ENCODE results near the gene ZNF786.

ZNF786 gene

DNA sequence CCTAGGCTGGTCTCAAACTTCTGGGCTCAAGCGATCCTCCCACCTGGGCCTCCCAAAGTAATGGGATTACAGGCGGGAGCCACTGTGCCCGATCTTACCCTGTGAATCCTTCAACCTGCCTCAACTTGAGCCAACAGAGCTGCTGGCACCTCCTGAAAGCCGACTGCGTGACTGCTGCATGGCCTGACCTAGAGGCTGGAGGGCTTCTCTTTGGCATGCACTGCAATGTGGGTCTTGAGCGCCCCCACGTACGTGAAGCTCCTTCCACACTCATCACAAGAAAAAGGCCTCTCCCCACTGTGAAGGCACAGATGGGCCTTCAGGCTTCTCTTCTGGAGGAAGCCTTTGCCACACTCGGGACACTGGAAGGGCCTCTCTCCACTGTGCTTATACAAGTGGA, 12.9 kb upstream of the ZNF786 start:
- Histone ChIP-seq H3K79me1 (ENCODE audit: low read depth, low read length) (no peaks in the 10 kb centered on the region), H4K91ac (ENCODE audit: low read depth, low read length, poor library complexity) (no peak overlapping the region), H2AK5ac (ENCODE audit: low read depth, low read length) (no peak overlapping the region), H3K9ac (ENCODE audit: low read depth, low read length, poor library complexity) (no peak overlapping the region), H3K23ac (ENCODE audit: low read depth, low read length, poor library complexity) (no peak overlapping the region), H2BK5ac (ENCODE audit: low read length) (no peak overlapping the region), H3K4me1 (ENCODE audit: control insufficient read depth in 2 of 2, insufficient read depth in 1 of 2, low read depth in 1 of 2, low read length in 2 of 2) (no peaks in the 10 kb centered on the region), H2AFZ (ENCODE audit: low read length) (no peak overlapping the region), H3K27ac (replicated peaks; ENCODE audit: low read length) (no peak overlapping the region), H2BK15ac (ENCODE audit: low read length) (no peak overlapping the region), H3K4me2 (ENCODE audit: insufficient read depth, low read length, poor library complexity, severe bottlenecking) (no peak overlapping the region), H3K14ac (ENCODE audit: low read length) (no peak overlapping the region), H3K27me3 (ENCODE audit: control insufficient read depth in 3 of 3, insufficient read depth in 3 of 3, low read depth in 1 of 3, low read length in 3 of 3) (no peaks in the 10 kb centered on the region), H2BK12ac (ENCODE audit: low read length) (no peak overlapping the region), H3K4me3 (ENCODE audit: low read length in 2 of 2) (no peak overlapping the region), H4K8ac (ENCODE audit: low read depth, low read length) (no peak overlapping the region), H3K36me3 (replicated peaks in 1 of 2; ENCODE audit: control insufficient read depth in 2 of 2, insufficient read depth in 2 of 2, low read length in 2 of 2) (peaks cover 5 to 17% of the 10 kb centered on the region in 2 donors), H3K9me3 (replicated peaks in 1 of 2; ENCODE audit: control insufficient read depth in 2 of 2, insufficient read depth in 1 of 2, low read depth in 1 of 2, low read length in 2 of 2) (no peaks in the 10 kb centered on the region), H2BK120ac (ENCODE audit: low read depth, low read length) (no peak overlapping the region), H3K4ac (ENCODE audit: low read length) (no peak overlapping the region), H3K18ac (ENCODE audit: low read length) (no peak overlapping the region)
- WGBS, 2 donors (ENCODE audit: extremely low coverage in 2 of 2, insufficient read length in 2 of 2, insufficient replicate concordance in 1 of 2), result no CpG with 5 or more reads among the region's 9 CpGs
- DNase-seq (ENCODE audit: low spot score), result no peak

DNA sequence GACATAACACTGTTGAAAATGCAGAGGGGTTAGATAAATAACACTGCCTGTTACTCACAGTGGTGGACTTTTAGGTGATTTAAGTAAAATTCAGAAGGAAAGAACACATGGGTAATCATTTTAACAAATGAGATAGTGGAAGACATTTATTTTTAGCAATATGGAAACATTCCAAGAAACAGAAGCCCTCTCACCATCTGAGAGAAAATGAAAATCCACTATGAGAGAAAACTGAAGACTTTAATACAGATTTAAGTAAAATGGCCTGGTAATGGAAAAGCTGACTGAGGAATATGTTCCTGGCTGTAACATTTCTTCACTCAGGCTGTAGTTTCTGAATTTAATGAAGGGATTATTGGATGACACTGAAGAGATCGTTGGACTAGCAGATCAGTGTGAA, 12.1 kb upstream of the ZNF786 start:
- no peak overlapping the region for H3K18ac ChIP-seq (ENCODE audit: low read length)
- no peak overlapping the region for H4K8ac ChIP-seq (ENCODE audit: low read depth, low read length)
- no CpG with 5 or more reads among the region's 1 CpG for WGBS, 2 donors (ENCODE audit: extremely low coverage in 2 of 2, insufficient read length in 2 of 2, insufficient replicate concordance in 1 of 2)
- no peak for DNase-seq (ENCODE audit: low spot score)
- no peaks in the 10 kb centered on the region for H3K9me3 ChIP-seq (replicated peaks in 1 of 2; ENCODE audit: control insufficient read depth in 2 of 2, insufficient read depth in 1 of 2, low read depth in 1 of 2, low read length in 2 of 2)
- peaks cover 5 to 17% of the 10 kb centered on the region in 2 donors for H3K36me3 ChIP-seq (replicated peaks in 1 of 2; ENCODE audit: control insufficient read depth in 2 of 2, insufficient read depth in 2 of 2, low read length in 2 of 2)
- no peak overlapping the region for H3K23ac ChIP-seq (ENCODE audit: low read depth, low read length, poor library complexity)
- H3K4me1 ChIP-seq (ENCODE audit: control insufficient read depth in 2 of 2, insufficient read depth in 1 of 2, low read depth in 1 of 2, low read length in 2 of 2), result no peaks in the 10 kb centered on the region
- H3K79me1 ChIP-seq (ENCODE audit: low read depth, low read length), result no peaks in the 10 kb centered on the region
- H3K4me3 ChIP-seq (ENCODE audit: low read length in 2 of 2), result no peak overlapping the region
- no peak overlapping the region for H2BK120ac ChIP-seq (ENCODE audit: low read depth, low read length)
- no peak overlapping the region for H3K14ac ChIP-seq (ENCODE audit: low read length)
- no peak overlapping the region for H2BK12ac ChIP-seq (ENCODE audit: low read length)
- H4K91ac ChIP-seq (ENCODE audit: low read depth, low read length, poor library complexity), result no peak overlapping the region
- no peak overlapping the region for H2AFZ ChIP-seq (ENCODE audit: low read length)
- no peak overlapping the region for H3K4ac ChIP-seq (ENCODE audit: low read length)
- no peak overlapping the region for H2AK5ac ChIP-seq (ENCODE audit: low read depth, low read length)
- H3K27me3 ChIP-seq (ENCODE audit: control insufficient read depth in 3 of 3, insufficient read depth in 3 of 3, low read depth in 1 of 3, low read length in 3 of 3), result no peaks in the 10 kb centered on the region
- H2BK15ac ChIP-seq (ENCODE audit: low read length), result no peak overlapping the region
- no peak overlapping the region for H3K4me2 ChIP-seq (ENCODE audit: insufficient read depth, low read length, poor library complexity, severe bottlenecking)
- H2BK5ac ChIP-seq (ENCODE audit: low read length), result no peak overlapping the region
- no peak overlapping the region for H3K9ac ChIP-seq (ENCODE audit: low read depth, low read length, poor library complexity)
- no peak overlapping the region for H3K27ac ChIP-seq (replicated peaks; ENCODE audit: low read length)

DNA sequence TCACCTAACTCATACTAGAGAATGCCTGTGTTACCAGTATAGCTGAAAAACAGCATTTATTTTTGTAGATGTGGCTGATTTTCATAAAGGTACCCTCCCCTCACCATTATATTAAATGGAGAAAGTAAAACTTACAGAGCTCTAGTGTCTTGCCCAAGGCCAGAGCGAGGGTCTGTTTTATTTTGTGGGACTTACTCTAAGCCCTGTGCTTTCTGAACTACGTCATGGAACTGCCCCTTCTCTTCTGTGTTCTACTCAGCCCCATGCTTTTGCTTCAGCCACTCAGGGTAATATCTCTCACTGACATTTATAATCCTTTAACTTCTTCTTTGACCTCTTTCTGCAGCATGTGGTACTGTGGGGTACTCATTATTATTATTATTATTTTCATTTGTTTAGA, 10.3 kb upstream of the ZNF786 start:
- no peak overlapping the region for H3K4me3 ChIP-seq (ENCODE audit: low read length in 2 of 2)
- H2BK15ac ChIP-seq (ENCODE audit: low read length), result no peak overlapping the region
- no peak overlapping the region for H3K9ac ChIP-seq (ENCODE audit: low read depth, low read length, poor library complexity)
- no peak overlapping the region for H2AK5ac ChIP-seq (ENCODE audit: low read depth, low read length)
- no peak overlapping the region for H3K23ac ChIP-seq (ENCODE audit: low read depth, low read length, poor library complexity)
- H3K9me3 ChIP-seq (replicated peaks in 1 of 2; ENCODE audit: control insufficient read depth in 2 of 2, insufficient read depth in 1 of 2, low read depth in 1 of 2, low read length in 2 of 2), result no peaks in the 10 kb centered on the region
- no peak overlapping the region for H3K18ac ChIP-seq (ENCODE audit: low read length)
- H3K4me1 ChIP-seq (ENCODE audit: control insufficient read depth in 2 of 2, insufficient read depth in 1 of 2, low read depth in 1 of 2, low read length in 2 of 2), result no peaks in the 10 kb centered on the region
- no peak overlapping the region for H4K8ac ChIP-seq (ENCODE audit: low read depth, low read length)
- H3K4ac ChIP-seq (ENCODE audit: low read length), result no peak overlapping the region
- no peak overlapping the region for H2BK5ac ChIP-seq (ENCODE audit: low read length)
- no peak for DNase-seq (ENCODE audit: low spot score)
- no peak overlapping the region for H3K14ac ChIP-seq (ENCODE audit: low read length)
- H2BK120ac ChIP-seq (ENCODE audit: low read depth, low read length), result no peak overlapping the region
- no peak overlapping the region for H3K4me2 ChIP-seq (ENCODE audit: insufficient read depth, low read length, poor library complexity, severe bottlenecking)
- peaks cover 5 to 17% of the 10 kb centered on the region in 2 donors for H3K36me3 ChIP-seq (replicated peaks in 1 of 2; ENCODE audit: control insufficient read depth in 2 of 2, insufficient read depth in 2 of 2, low read length in 2 of 2)
- H3K27me3 ChIP-seq (ENCODE audit: control insufficient read depth in 3 of 3, insufficient read depth in 3 of 3, low read depth in 1 of 3, low read length in 3 of 3), result no peaks in the 10 kb centered on the region
- no peak overlapping the region for H4K91ac ChIP-seq (ENCODE audit: low read depth, low read length, poor library complexity)
- no CpG with 5 or more reads among the region's 2 CpGs for WGBS, 2 donors (ENCODE audit: extremely low coverage in 2 of 2, insufficient read length in 2 of 2, insufficient replicate concordance in 1 of 2)
- H3K79me1 ChIP-seq (ENCODE audit: low read depth, low read length), result no peaks in the 10 kb centered on the region
- H3K27ac ChIP-seq (replicated peaks; ENCODE audit: low read length), result no peak overlapping the region
- no peak overlapping the region for H2BK12ac ChIP-seq (ENCODE audit: low read length)
- no peak overlapping the region for H2AFZ ChIP-seq (ENCODE audit: low read length)

DNA sequence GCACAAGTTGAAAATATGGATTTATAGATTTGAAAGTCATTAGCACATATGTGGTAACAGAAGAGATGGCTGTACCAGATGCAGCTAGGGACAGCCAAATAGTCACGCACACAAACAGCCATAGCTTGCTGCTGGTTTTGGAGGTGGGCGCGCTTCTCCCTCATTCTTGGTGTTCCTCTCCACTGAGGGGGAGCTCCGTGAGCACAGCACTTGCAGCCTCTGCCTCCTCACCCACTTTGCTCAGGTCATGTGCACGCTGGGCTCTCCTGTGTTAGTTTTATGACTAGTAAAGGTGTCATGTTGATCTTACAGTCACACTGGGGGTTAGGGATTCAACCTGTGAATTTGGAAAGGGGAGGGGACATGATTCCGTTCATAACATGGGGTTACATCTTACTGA, 8.5 kb upstream of the ZNF786 start:
- Histone ChIP-seq H3K9me3 (replicated peaks in 1 of 2; ENCODE audit: control insufficient read depth in 2 of 2, insufficient read depth in 1 of 2, low read depth in 1 of 2, low read length in 2 of 2) (no peaks in the 10 kb centered on the region), H3K4ac (ENCODE audit: low read length) (no peak overlapping the region), H3K23ac (ENCODE audit: low read depth, low read length, poor library complexity) (no peak overlapping the region), H3K18ac (ENCODE audit: low read length) (no peak overlapping the region), H3K27me3 (ENCODE audit: control insufficient read depth in 3 of 3, insufficient read depth in 3 of 3, low read depth in 1 of 3, low read length in 3 of 3) (no peaks in the 10 kb centered on the region), H2AFZ (ENCODE audit: low read length) (no peak overlapping the region), H4K8ac (ENCODE audit: low read depth, low read length) (no peak overlapping the region), H2BK5ac (ENCODE audit: low read length) (no peak overlapping the region), H3K14ac (ENCODE audit: low read length) (no peak overlapping the region), H2BK120ac (ENCODE audit: low read depth, low read length) (no peak overlapping the region), H4K91ac (ENCODE audit: low read depth, low read length, poor library complexity) (no peak overlapping the region), H2BK15ac (ENCODE audit: low read length) (no peak overlapping the region), H3K4me1 (ENCODE audit: control insufficient read depth in 2 of 2, insufficient read depth in 1 of 2, low read depth in 1 of 2, low read length in 2 of 2) (no peaks in the 10 kb centered on the region), H3K4me3 (ENCODE audit: low read length in 2 of 2) (peak overlapping the region in 1 of 2 donors; percentile 14), H3K27ac (replicated peaks; ENCODE audit: low read length) (no peak overlapping the region), H3K4me2 (ENCODE audit: insufficient read depth, low read length, poor library complexity, severe bottlenecking) (no peak overlapping the region), H3K79me1 (ENCODE audit: low read depth, low read length) (no peaks in the 10 kb centered on the region), H2BK12ac (ENCODE audit: low read length) (no peak overlapping the region), H3K9ac (ENCODE audit: low read depth, low read length, poor library complexity) (no peak overlapping the region), H3K36me3 (replicated peaks in 1 of 2; ENCODE audit: control insufficient read depth in 2 of 2, insufficient read depth in 2 of 2, low read length in 2 of 2) (peaks cover 4 to 10% of the 10 kb centered on the region in 2 donors), H2AK5ac (ENCODE audit: low read depth, low read length) (no peak overlapping the region)
- DNase-seq (ENCODE audit: low spot score), result no peak
- no CpG with 5 or more reads among the region's 6 CpGs for WGBS, 2 donors (ENCODE audit: extremely low coverage in 2 of 2, insufficient read length in 2 of 2, insufficient replicate concordance in 1 of 2)
